ENCODE results near the gene ERG. TPM values are rescaled to one million over a fixed set of nuclear protein-coding genes. Genes with fewer than 3 reads are reported as not detected.

ERG gene
- total RNA-seq, 1 experiment from 2014 or later = 0.11 TPM

DNA sequence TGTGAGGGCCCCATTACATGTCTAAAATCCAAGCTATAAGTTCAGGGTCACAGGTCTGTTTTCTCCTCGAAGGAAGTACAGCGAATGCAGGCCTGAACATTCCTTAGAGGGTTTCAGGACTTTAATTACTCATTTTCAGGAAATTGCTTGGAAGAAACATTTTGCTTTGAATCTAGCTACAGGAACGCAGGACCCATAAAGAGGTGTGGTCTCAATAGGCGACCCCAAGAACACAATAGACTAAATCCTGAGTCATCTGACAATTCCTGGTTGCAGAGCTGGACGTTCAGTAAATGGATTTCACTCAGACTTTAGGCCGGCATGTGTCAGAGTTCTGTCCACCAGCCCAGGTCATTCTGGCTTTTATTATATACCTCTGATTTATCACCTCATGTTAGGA is 1.0 kb upstream of the ERG start:
- no peaks in the 10 kb centered on the region for H3K79me1 ChIP-seq (ENCODE audit: insufficient read depth, low read depth, low read length, poor library complexity, severe bottlenecking)
- no peak overlapping the region for H2BK5ac ChIP-seq (ENCODE audit: insufficient read length, low read length)
- no peaks in the 10 kb centered on the region for H3K9me3 ChIP-seq (ENCODE audit: control insufficient read depth, low read depth, low read length)
- H3K79me2 ChIP-seq (ENCODE audit: insufficient read depth, low read length) = no peaks in the 10 kb centered on the region
- H3K27ac ChIP-seq (ENCODE audit: insufficient read length, low read depth, low read length) = no peak overlapping the region
- Mint-ChIP-seq H3K4me3 (no peak overlapping the region), H3K36me3 (ENCODE audit: insufficient read depth in 1 of 3, low read depth in 3 of 3) (peaks cover 0 to 2% (median 0%) of the 10 kb centered on the region in 3 experiments; a peak in 1 of 7 replicates), H3K9me3 (no peaks in the 10 kb centered on the region; a peak in 1 of 5 replicates), H3K4me1 (peaks cover 9 to 15% of the 10 kb centered on the region in 2 experiments), H3K27me3 (ENCODE audit: low read depth) (peaks cover 2% of the 10 kb centered on the region; the same call in 1 of the 2 replicates), H3K27ac (peak overlapping the region in 1 of 3 experiments; percentile 40; a peak in 1 of 7 replicates)
- DNase-seq = no peak
- H3K4me2 ChIP-seq (ENCODE audit: insufficient read depth, insufficient read length, low read length) = no peak overlapping the region
- H3K23me2 ChIP-seq (ENCODE audit: insufficient read length, low read depth, low read length, poor library complexity, severe bottlenecking) = no peaks in the 10 kb centered on the region
- TF ChIP-seq, protein P1, sequence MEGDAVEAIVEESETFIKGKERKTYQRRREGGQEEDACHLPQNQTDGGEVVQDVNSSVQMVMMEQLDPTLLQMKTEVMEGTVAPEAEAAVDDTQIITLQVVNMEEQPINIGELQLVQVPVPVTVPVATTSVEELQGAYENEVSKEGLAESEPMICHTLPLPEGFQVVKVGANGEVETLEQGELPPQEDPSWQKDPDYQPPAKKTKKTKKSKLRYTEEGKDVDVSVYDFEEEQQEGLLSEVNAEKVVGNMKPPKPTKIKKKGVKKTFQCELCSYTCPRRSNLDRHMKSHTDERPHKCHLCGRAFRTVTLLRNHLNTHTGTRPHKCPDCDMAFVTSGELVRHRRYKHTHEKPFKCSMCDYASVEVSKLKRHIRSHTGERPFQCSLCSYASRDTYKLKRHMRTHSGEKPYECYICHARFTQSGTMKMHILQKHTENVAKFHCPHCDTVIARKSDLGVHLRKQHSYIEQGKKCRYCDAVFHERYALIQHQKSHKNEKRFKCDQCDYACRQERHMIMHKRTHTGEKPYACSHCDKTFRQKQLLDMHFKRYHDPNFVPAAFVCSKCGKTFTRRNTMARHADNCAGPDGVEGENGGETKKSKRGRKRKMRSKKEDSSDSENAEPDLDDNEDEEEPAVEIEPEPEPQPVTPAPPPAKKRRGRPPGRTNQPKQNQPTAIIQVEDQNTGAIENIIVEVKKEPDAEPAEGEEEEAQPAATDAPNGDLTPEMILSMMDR (conservative IDR thresholded peaks at IDR 0.05) = no peak
- no peak overlapping the region for H3T11ph ChIP-seq (ENCODE audit: low read length)
- no peak overlapping the region for H3K9ac ChIP-seq (ENCODE audit: extremely low read depth, insufficient read length, low read length)
- H3K14ac ChIP-seq (ENCODE audit: insufficient read depth, low read length) = no peak overlapping the region
- H4K20me1 ChIP-seq (ENCODE audit: control insufficient read depth, insufficient read depth, insufficient read length) = no peaks in the 10 kb centered on the region
- WGBS (ENCODE audit: extremely low coverage, insufficient read length, low lambda C conversion rate) = no CpG with 5 or more reads among the region's 6 CpGs
- H2BK120ac ChIP-seq (ENCODE audit: low read depth, low read length, poor library complexity, severe bottlenecking) = no peak overlapping the region
- no peak overlapping the region for H3K56ac ChIP-seq (ENCODE audit: insufficient read length, low read depth, low read length)
- no peak overlapping the region for H2BK12ac ChIP-seq (ENCODE audit: insufficient read length, low read depth, low read length)
- no peak overlapping the region for H3K23ac ChIP-seq (ENCODE audit: insufficient read length, low read depth, low read length)
- no peak overlapping the region for H4K5ac ChIP-seq (ENCODE audit: insufficient read length, low read depth, low read length)
- H4K91ac ChIP-seq (ENCODE audit: insufficient read length, low read depth, low read length) = no peak overlapping the region
- H3K18ac ChIP-seq (ENCODE audit: insufficient read length, low read depth, low read length) = no peak overlapping the region
- no peak overlapping the region for H2BK15ac ChIP-seq (ENCODE audit: low read depth, low read length)
- H3K4me1 ChIP-seq (ENCODE audit: insufficient read depth, low read length) = no peaks in the 10 kb centered on the region; the same call in 1 of the 2 replicates
- H2AK5ac ChIP-seq (ENCODE audit: insufficient read length, low read length) = no peak overlapping the region
- no peak overlapping the region for H4K8ac ChIP-seq (replicated peaks; ENCODE audit: insufficient read length, low read depth, low read length)
- no peaks in the 10 kb centered on the region for H3K27me3 ChIP-seq (ENCODE audit: insufficient read depth, low read length)
- no peak overlapping the region for H2AFZ ChIP-seq (ENCODE audit: low read length)
- H3K4ac ChIP-seq (ENCODE audit: low read depth, low read length) = no peak overlapping the region
- H2BK20ac ChIP-seq (ENCODE audit: low read depth, low read length, poor library complexity, severe bottlenecking) = no peak overlapping the region

Measured in H9 (cell line).